Mesenchymal stem cell (in vitro differentiated cells and primary cell): ENCODE data around the gene DOCK2.
A peak's percentile ranks its signal among the peaks of the same experiment; 100 is the strongest.
"Not testable (repeated sequence)": the region's sequence is repeated elsewhere in the genome, so short reads cannot be mapped to it uniquely, and the experiment has no call there.

Source experiments
- DNase-seq: peaks from one replicate; pipeline ENCODE4 v3.0.0-alpha.2; 2013
- H2AFZ ChIP-seq: one replicate; pipeline ENCODE4 v1.6.1; 2013; ENCODE audit warnings: low read depth, mild to moderate bottlenecking, control low read depth, inconsistent platforms, low read length, moderate library complexity
- H2AK5ac ChIP-seq: 2 replicates; pipeline ENCODE4 v1.6.1; 2013; ENCODE audit warnings: low read length, moderate library complexity, mild to moderate bottlenecking, inconsistent platforms; ENCODE audit not compliant: severe bottlenecking
- H2BK120ac ChIP-seq: one replicate; pipeline ENCODE4 v1.6.1; 2013; ENCODE audit warnings: low read depth, mild to moderate bottlenecking, inconsistent platforms, low read length, moderate library complexity
- H2BK12ac ChIP-seq, 2 experiments: one replicate each; pipeline ENCODE4 v1.6.1; 2013; ENCODE audit warnings: inconsistent platforms in 2 of 2, low read length in 2 of 2, mild to moderate bottlenecking in 2 of 2, moderate library complexity in 2 of 2, control low read depth in 1 of 2
- H2BK15ac ChIP-seq: one replicate; pipeline ENCODE4 v1.6.1; 2013; ENCODE audit warnings: mild to moderate bottlenecking, low read depth, inconsistent platforms; ENCODE audit not compliant: poor library complexity, severe bottlenecking
- H2BK5ac ChIP-seq: 2 replicates; pipeline ENCODE4 v1.6.1; 2013; ENCODE audit warnings: low read depth, mild to moderate bottlenecking, low read length, control low read depth, inconsistent platforms; ENCODE audit not compliant: poor library complexity, severe bottlenecking
- H3K14ac ChIP-seq, 2 experiments: one replicate each; pipeline ENCODE4 v1.6.1; 2013; ENCODE audit warnings: inconsistent platforms in 2 of 2, low read length in 2 of 2, control low read depth in 1 of 2, mild to moderate bottlenecking in 1 of 2, moderate library complexity in 1 of 2
- H3K18ac ChIP-seq, 2 experiments: one replicate each; pipeline ENCODE4 v1.6.1; 2013; ENCODE audit warnings: inconsistent platforms in 2 of 2, low read length in 2 of 2, control low read depth in 1 of 2, low read depth in 1 of 2, mild to moderate bottlenecking in 1 of 2
- H3K23ac ChIP-seq, 2 experiments: one replicate each; pipeline ENCODE4 v1.6.1; 2013; ENCODE audit warnings: inconsistent platforms in 2 of 2, low read length in 2 of 2, mild to moderate bottlenecking in 2 of 2, moderate library complexity in 2 of 2, control low read depth in 1 of 2
- H3K27ac ChIP-seq: 2 replicates; pipeline ENCODE4 v1.5.1; 2013; ENCODE audit warnings: mild to moderate bottlenecking, moderate library complexity, low read length, control low read depth, inconsistent platforms; ENCODE audit not compliant: poor library complexity, severe bottlenecking
- H3K27me3 ChIP-seq, 2 experiments: 2 replicates each; pipeline versions ENCODE4 v1.6.1 to v1.7.0; 2013; ENCODE audit warnings: low read length in 2 of 2, mild to moderate bottlenecking in 2 of 2, moderate library complexity in 2 of 2, control low read depth in 1 of 2, inconsistent platforms in 1 of 2; ENCODE audit not compliant: control insufficient read depth in 1 of 2, insufficient read depth in 1 of 2
- H3K36me3 ChIP-seq, 2 experiments: 2 replicates each; pipeline versions ENCODE4 v1.6.1 to v1.7.0; 2013; ENCODE audit warnings: low read length in 2 of 2, control low read depth in 1 of 2, inconsistent platforms in 1 of 2, low read depth in 1 of 2, mild to moderate bottlenecking in 1 of 2; ENCODE audit not compliant: insufficient read depth in 2 of 2, control insufficient read depth in 1 of 2
- H3K4ac ChIP-seq, 2 experiments: one replicate each; pipeline ENCODE4 v1.6.1; 2013; ENCODE audit warnings: inconsistent platforms in 2 of 2, low read length in 2 of 2, mild to moderate bottlenecking in 2 of 2, moderate library complexity in 2 of 2, control low read depth in 1 of 2, low read depth in 1 of 2
- H3K4me1 ChIP-seq: 2 replicates; pipeline ENCODE4 v1.6.1; 2013; ENCODE audit warnings: low read depth, low read length, control low read depth; ENCODE audit not compliant: control insufficient read depth, insufficient read depth
- H3K4me2 ChIP-seq: 2 replicates; pipeline ENCODE4 v1.6.1; 2013; ENCODE audit warnings: low read length, mild to moderate bottlenecking, inconsistent platforms; ENCODE audit not compliant: poor library complexity, severe bottlenecking
- H3K4me3 ChIP-seq, 2 experiments: 2 replicates each; pipeline versions ENCODE4 v1.5.1 to v1.7.0; 2013; ENCODE audit warnings: low read length in 2 of 2, mild to moderate bottlenecking in 2 of 2, control low read depth in 1 of 2, low read depth in 1 of 2; ENCODE audit not compliant: insufficient read depth in 1 of 2
- H3K79me1 ChIP-seq: replicated peaks from 2 replicates; pipeline ENCODE4 v1.6.1; 2013; ENCODE audit warnings: mild to moderate bottlenecking, control low read depth, low read length, inconsistent platforms; ENCODE audit not compliant: poor library complexity, severe bottlenecking
- H3K9ac ChIP-seq: 2 replicates; pipeline ENCODE4 v1.7.0; 2013; ENCODE audit warnings: mild to moderate bottlenecking, low read length, moderate library complexity
- H3K9me3 ChIP-seq: 2 replicates; pipeline ENCODE4 v1.7.0; 2013; ENCODE audit warnings: mild to moderate bottlenecking, low read length; ENCODE audit not compliant: control insufficient read depth
- H4K8ac ChIP-seq: one replicate; pipeline ENCODE4 v1.6.1; 2013; ENCODE audit warnings: inconsistent platforms, mild to moderate bottlenecking, low read length, moderate library complexity
- H4K91ac ChIP-seq: one replicate; pipeline ENCODE4 v1.6.1; 2013; ENCODE audit warnings: mild to moderate bottlenecking, low read length, inconsistent platforms
- WGBS: methylation state at CpG from one replicate; pipeline ENCODE4 v1.1.7; 2013; ENCODE audit warnings: mixed read lengths; 5-methylcytosine and 5-hydroxymethylcytosine counted together

Gene DOCK2

GRCh38 chr5:170094329-170094728 is 457.3 kb downstream of the DOCK2 start:
- H3K4me3 ChIP-seq, H3K9me3 ChIP-seq, H3K4ac ChIP-seq, H2AFZ ChIP-seq, H4K8ac ChIP-seq, H4K91ac ChIP-seq, H2BK12ac ChIP-seq, H3K23ac ChIP-seq, H3K36me3 ChIP-seq, H3K79me1 ChIP-seq, H2BK5ac ChIP-seq, H2BK15ac ChIP-seq, H3K9ac ChIP-seq, H3K4me1 ChIP-seq, H3K4me2 ChIP-seq, H2AK5ac ChIP-seq, H3K18ac ChIP-seq, H3K27ac ChIP-seq, H3K14ac ChIP-seq, H2BK120ac ChIP-seq, DNase-seq: not testable (repeated sequence)
- peaks cover 17 to 55% of the 10 kb centered on the region in 2 experiments for H3K27me3 ChIP-seq
- WGBS: 94% methylated on average over 10 of the region's 10 CpGs

- H3K4me2 ChIP-seq: no peak overlapping the region
- no peak overlapping the region for H4K8ac ChIP-seq
- no peak overlapping the region for H3K18ac ChIP-seq
- no peak overlapping the region for H3K4me3 ChIP-seq
- H3K27me3 ChIP-seq: peaks cover 17 to 49% of the 10 kb centered on the region in 2 experiments
- H3K79me1 ChIP-seq: no peaks in the 10 kb centered on the region
- H3K9me3 ChIP-seq: peaks cover 3% of the 10 kb centered on the region
- no peak overlapping the region for H2AFZ ChIP-seq
- H3K14ac ChIP-seq: no peak overlapping the region
- no peak overlapping the region for H2BK12ac ChIP-seq
- H4K91ac ChIP-seq: no peak overlapping the region
- H2BK5ac ChIP-seq: no peak overlapping the region
- H3K9ac ChIP-seq: no peak overlapping the region
- 33% methylated on average over 1 of the region's 1 CpG for WGBS
- H3K4ac ChIP-seq: no peak overlapping the region
- H3K23ac ChIP-seq: no peak overlapping the region
- no peak overlapping the region for H3K27ac ChIP-seq
- no peaks in the 10 kb centered on the region for H3K36me3 ChIP-seq
- no peak overlapping the region for H2BK120ac ChIP-seq
- no peak overlapping the region for H2AK5ac ChIP-seq
- no peaks in the 10 kb centered on the region for H3K4me1 ChIP-seq
- no peak overlapping the region for H2BK15ac ChIP-seq
- DNase-seq: no peak
Observed at GRCh38 chr5:170095646-170096045, 458.6 kb downstream of the DOCK2 start.

GRCh38 chr5:170097934-170098333 is 460.9 kb downstream of the DOCK2 start:
- no peak overlapping the region for H2AFZ ChIP-seq
- H3K4me3 ChIP-seq: no peak overlapping the region
- H3K9me3 ChIP-seq: no peaks in the 10 kb centered on the region
- no peak for DNase-seq
- H3K18ac ChIP-seq: no peak overlapping the region
- H3K79me1 ChIP-seq: no peaks in the 10 kb centered on the region
- H3K4ac ChIP-seq: no peak overlapping the region
- no peaks in the 10 kb centered on the region for H3K4me1 ChIP-seq
- no peak overlapping the region for H3K4me2 ChIP-seq
- H3K23ac ChIP-seq: no peak overlapping the region
- no peak overlapping the region for H2BK5ac ChIP-seq
- H3K14ac ChIP-seq: no peak overlapping the region
- peaks cover 5 to 35% of the 10 kb centered on the region in 2 experiments for H3K27me3 ChIP-seq
- WGBS: 64% methylated on average over 9 of the region's 9 CpGs
- H2BK15ac ChIP-seq: no peak overlapping the region
- no peak overlapping the region for H4K91ac ChIP-seq
- H3K36me3 ChIP-seq: no peaks in the 10 kb centered on the region
- no peak overlapping the region for H3K9ac ChIP-seq
- H2BK12ac ChIP-seq: no peak overlapping the region
- H3K27ac ChIP-seq: no peak overlapping the region
- no peak overlapping the region for H2AK5ac ChIP-seq
- H4K8ac ChIP-seq: no peak overlapping the region
- no peak overlapping the region for H2BK120ac ChIP-seq

- H4K91ac ChIP-seq: no peak overlapping the region
- H2AK5ac ChIP-seq: no peak overlapping the region
- H3K9ac ChIP-seq: no peak overlapping the region
- H3K4ac ChIP-seq: no peak overlapping the region
- H3K27ac ChIP-seq: no peak overlapping the region
- no peak overlapping the region for H4K8ac ChIP-seq
- H3K4me3 ChIP-seq: no peak overlapping the region
- peak; percentile 80 for DNase-seq
- no peak overlapping the region for H3K14ac ChIP-seq
- no peak overlapping the region for H3K18ac ChIP-seq
- H3K4me1 ChIP-seq: peaks cover 1% of the 10 kb centered on the region
- H3K79me1 ChIP-seq: no peaks in the 10 kb centered on the region
- H2BK12ac ChIP-seq: no peak overlapping the region
- no peaks in the 10 kb centered on the region for H3K36me3 ChIP-seq
- H3K9me3 ChIP-seq: no peaks in the 10 kb centered on the region
- no peak overlapping the region for H3K4me2 ChIP-seq
- peaks cover 3 to 31% of the 10 kb centered on the region in 2 experiments for H3K27me3 ChIP-seq
- no peak overlapping the region for H2BK120ac ChIP-seq
- H2BK15ac ChIP-seq: no peak overlapping the region
- H3K23ac ChIP-seq: no peak overlapping the region
- H2AFZ ChIP-seq: no peak overlapping the region
- WGBS: 19% methylated on average over 11 of the region's 13 CpGs
- no peak overlapping the region for H2BK5ac ChIP-seq
Observed at GRCh38 chr5:170100066-170100943, 463.2 kb downstream of the DOCK2 start.
